ENCODE measurements around the gene RBPJ.
"Not testable (repeated sequence)": the region's sequence is repeated elsewhere in the genome, so short reads cannot be mapped to it uniquely, and the experiment has no call there.

RBPJ gene

DNA sequence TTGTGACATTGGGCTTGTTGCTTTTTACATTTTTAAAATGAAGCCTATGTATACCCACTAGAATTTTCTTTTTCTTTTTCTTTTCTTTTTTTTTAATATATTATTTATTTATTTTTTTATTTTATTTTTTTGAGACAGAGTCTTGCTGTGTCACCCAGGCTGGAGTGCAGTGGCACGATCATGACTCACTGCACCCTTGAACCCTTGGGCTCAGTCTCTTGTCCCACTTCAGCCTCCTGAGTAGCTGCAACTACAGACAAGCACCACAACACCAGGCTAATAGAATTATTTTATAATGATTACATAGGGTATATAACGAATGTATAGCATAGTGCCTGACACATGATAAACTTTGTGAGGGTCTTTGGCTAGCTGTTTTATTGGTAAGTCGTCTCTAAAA lies 64.9 kb downstream of the RBPJ start:
- TF ChIP-seq, protein P1, sequence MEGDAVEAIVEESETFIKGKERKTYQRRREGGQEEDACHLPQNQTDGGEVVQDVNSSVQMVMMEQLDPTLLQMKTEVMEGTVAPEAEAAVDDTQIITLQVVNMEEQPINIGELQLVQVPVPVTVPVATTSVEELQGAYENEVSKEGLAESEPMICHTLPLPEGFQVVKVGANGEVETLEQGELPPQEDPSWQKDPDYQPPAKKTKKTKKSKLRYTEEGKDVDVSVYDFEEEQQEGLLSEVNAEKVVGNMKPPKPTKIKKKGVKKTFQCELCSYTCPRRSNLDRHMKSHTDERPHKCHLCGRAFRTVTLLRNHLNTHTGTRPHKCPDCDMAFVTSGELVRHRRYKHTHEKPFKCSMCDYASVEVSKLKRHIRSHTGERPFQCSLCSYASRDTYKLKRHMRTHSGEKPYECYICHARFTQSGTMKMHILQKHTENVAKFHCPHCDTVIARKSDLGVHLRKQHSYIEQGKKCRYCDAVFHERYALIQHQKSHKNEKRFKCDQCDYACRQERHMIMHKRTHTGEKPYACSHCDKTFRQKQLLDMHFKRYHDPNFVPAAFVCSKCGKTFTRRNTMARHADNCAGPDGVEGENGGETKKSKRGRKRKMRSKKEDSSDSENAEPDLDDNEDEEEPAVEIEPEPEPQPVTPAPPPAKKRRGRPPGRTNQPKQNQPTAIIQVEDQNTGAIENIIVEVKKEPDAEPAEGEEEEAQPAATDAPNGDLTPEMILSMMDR (IDR thresholded peaks at IDR 0.05; ENCODE audit: control extremely low read depth, extremely low read depth, low read depth, missing control alignments): no peak
- POLR2A ChIA-PET: no interaction called here

DNA sequence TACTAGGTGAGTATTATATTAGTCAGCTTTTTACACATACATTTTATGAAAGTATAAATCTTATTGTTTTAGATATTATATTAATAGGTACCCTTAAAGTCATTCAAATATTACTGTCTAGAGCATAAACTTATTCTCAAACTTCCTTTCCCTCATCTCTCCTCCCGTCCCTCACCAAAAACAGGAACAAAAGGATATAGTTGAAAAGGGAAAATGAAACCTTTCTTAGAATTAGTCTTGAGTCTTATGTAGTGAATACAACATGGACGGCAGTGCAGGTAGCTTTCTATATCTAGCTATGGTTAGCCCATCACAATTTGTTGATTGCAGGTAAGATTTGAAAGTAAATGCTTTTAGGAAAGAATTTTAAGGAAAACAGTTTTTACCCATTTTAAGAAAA lies 65.6 kb downstream of the RBPJ start:
- ChIA-PET POLR2A (no interaction called here), CTCF (interaction anchor here (1.0 to 1.9 kb wide), 6 partner anchors 10 to 398 kb away, joined by 3 to 5 read pairs (median 4); no protein-coding TSS in a partner anchor)
- TF ChIP-seq, protein P1 (IDR thresholded peaks at IDR 0.05; ENCODE audit: control extremely low read depth, extremely low read depth, low read depth, missing control alignments): no peak
- DNase-seq (ENCODE audit: extremely low spot score): no peak

More for the DNA sequence above, 64.9 kb downstream of the RBPJ start:
- no peak for DNase-seq (ENCODE audit: extremely low spot score)
- CTCF ChIA-PET: interaction anchor here (1.0 to 1.9 kb wide), 4 partner anchors 11 to 398 kb away, joined by 3 to 5 read pairs (median 4); no protein-coding TSS in a partner anchor

DNA sequence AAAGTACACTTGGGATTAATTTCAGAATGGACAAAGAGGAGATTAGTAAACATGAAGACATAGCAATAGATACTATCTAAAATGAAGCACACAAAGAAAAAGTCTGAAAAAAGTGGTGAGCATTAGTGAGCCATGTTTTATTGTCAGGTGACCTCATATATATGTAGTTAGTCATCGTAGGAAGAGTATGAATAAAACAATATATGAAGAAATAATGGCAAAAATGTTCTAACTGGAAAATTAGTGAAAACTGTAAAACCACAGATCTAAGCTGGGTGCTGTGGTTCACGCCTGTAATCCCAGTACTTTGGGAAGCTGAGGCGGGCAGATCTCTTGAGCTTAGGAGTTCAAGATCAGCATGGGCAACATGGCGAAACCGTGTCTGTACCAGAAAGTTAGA lies 67.9 kb downstream of the RBPJ start:
- CTCF ChIA-PET: interaction anchor here (0.8 to 2.5 kb wide), 5 partner anchors 14 to 630 kb away, joined by 3 to 8 read pairs (median 3); no protein-coding TSS in a partner anchor
- no peak for DNase-seq (ENCODE audit: extremely low spot score)
- TF ChIP-seq, protein P1 (IDR thresholded peaks at IDR 0.05; ENCODE audit: control extremely low read depth, extremely low read depth, low read depth, missing control alignments): no peak
- POLR2A ChIA-PET: no interaction called here

DNA sequence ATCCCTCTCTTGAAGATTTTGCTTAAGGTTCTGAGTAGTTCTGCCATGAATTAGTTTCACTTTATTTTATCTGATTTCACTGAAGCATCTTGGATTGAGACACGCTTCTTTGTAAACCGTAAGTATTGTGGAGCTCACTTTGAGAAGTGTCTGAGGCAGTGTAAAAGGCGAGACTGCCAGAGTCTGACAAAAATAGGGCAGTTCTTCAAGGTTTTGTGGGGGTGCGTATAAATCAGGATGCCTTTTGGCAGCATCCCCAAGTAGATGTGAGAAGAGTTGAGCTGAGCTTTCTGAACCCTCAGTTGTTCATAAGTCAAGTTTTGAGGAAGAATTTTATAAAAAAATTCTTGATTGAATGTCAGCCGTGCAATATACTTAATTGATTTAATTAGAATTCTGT lies 76.3 kb downstream of the RBPJ start:
- ChIA-PET POLR2A (no interaction called here), CTCF (interaction anchor here (0.8 to 1.5 kb wide), 8 partner anchors 8 to 67 kb away, joined by 3 to 5 read pairs (median 4); no protein-coding TSS in a partner anchor)
- TF ChIP-seq, protein P1 (IDR thresholded peaks at IDR 0.05; ENCODE audit: control extremely low read depth, extremely low read depth, low read depth, missing control alignments): no peak
- no peak for DNase-seq (ENCODE audit: extremely low spot score)

DNA sequence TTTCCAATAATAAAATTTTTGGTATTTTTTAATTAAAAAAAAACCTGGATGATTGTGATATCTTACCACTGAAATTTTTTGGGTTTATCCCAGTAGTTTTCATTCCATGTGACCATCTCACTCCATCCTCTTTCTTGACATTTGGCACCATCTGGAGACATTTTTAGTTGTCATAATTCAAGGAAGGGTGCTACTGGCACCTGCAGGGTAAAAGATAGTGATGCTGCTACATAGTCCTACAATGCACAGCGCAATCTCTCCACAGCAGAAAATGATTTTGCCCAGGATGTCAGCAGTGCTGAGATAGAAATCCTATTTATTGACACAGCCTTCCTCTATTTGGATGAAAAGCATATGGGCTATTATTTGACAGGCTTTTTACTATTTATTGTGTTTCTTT lies 79.3 kb downstream of the RBPJ start:
- CTCF ChIA-PET: interaction anchor here (1.1 to 3.8 kb wide), 5 partner anchors 10 to 370 kb away, joined by 3 to 28 read pairs (median 5); no protein-coding TSS in a partner anchor
- POLR2A ChIA-PET: no interaction called here
- TF ChIP-seq, protein P1 (IDR thresholded peaks at IDR 0.05; ENCODE audit: control extremely low read depth, extremely low read depth, low read depth, missing control alignments): no peak
- no peak for DNase-seq (ENCODE audit: extremely low spot score)

DNA sequence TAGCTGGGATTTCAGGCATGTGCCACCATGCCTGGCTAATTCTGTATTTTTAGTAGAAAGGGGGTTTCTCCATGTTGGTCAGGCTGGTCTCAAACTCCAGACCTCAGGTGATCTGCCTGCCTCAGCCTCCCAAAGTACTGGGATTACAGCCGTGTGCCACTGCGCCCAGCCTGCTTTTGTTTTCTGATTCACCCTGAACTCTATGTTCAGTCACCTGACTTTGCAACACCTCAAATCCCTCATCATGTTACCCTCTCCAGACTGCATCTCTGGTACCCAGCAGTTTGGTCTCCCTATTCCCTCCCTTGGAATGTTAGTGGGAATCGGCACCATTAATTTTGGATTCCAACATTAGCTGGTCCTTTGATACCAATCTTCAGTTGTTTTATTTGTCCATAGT lies 81.2 kb downstream of the RBPJ start:
- CTCF ChIA-PET: interaction anchor here (0.6 to 3.8 kb wide), 4 partner anchors 8 to 414 kb away, joined by 3 to 28 read pairs (median 6); no protein-coding TSS in a partner anchor
- DNase-seq (ENCODE audit: extremely low spot score): not testable (repeated sequence)
- POLR2A ChIA-PET: interaction anchor here (0.6 kb wide), 1 partner anchor 416 kb away, joined by 5 read pairs; no protein-coding TSS in a partner anchor

DNA sequence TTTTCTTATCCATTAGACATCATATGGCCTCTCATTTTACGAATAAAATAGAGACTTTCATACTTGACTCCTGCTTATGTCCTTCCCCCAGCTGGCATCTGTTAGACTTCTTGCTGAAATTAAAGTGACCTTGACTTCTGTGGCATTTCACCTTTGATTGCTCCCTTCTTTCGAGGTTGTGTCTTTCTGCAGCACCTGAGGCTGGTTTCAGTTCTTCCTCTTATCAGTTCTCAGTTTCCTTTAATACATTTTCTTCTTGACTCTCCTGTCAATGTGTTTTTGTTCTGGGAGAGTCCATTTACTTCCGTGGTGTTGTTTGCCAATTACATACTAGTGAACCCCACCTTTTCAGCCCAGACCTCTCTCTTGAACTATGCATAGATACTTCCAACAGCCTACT lies 81.6 kb downstream of the RBPJ start:
- POLR2A ChIA-PET: interaction anchor here (0.6 kb wide), 1 partner anchor 417 kb away, joined by 5 read pairs; no protein-coding TSS in a partner anchor
- CTCF ChIA-PET: interaction anchor here (3.8 kb wide), 1 partner anchor 73 kb away, joined by 28 read pairs; no protein-coding TSS in a partner anchor
- peak; percentile 14 for DNase-seq (ENCODE audit: extremely low spot score)
- TF ChIP-seq, protein P1 (IDR thresholded peaks at IDR 0.05; ENCODE audit: control extremely low read depth, extremely low read depth, low read depth, missing control alignments): no peak

All from GM10248 (cell line).